Osteocyte (in vitro differentiated cells): ENCODE results near the gene VPS8. TPM values are rescaled to one million over a fixed set of nuclear protein-coding genes. Genes with fewer than 3 reads are reported as not detected.

Experiments used
- DNase-seq: peaks from one replicate; pipeline ENCODE4 v3.0.0; 2021; ENCODE audit warnings: mixed read lengths; ENCODE audit not compliant: unreplicated experiment; ENCODE audit errors: extremely low spot score
- H3K27ac Mint-ChIP-seq: one replicate; pipeline ENCODE4 v1.8.0; 2021; ENCODE audit warnings: mild to moderate bottlenecking, mixed read lengths; ENCODE audit not compliant: unreplicated experiment
- H3K27me3 Mint-ChIP-seq: one replicate; pipeline ENCODE4 v1.8.0; 2021; ENCODE audit warnings: mixed read lengths; ENCODE audit not compliant: unreplicated experiment
- H3K36me3 Mint-ChIP-seq: one replicate; pipeline ENCODE4 v1.8.0; 2021; ENCODE audit warnings: mixed read lengths; ENCODE audit not compliant: unreplicated experiment
- H3K4me1 Mint-ChIP-seq: one replicate; pipeline ENCODE4 v1.8.0; 2021; ENCODE audit warnings: mixed read lengths; ENCODE audit not compliant: unreplicated experiment
- H3K4me3 Mint-ChIP-seq: one replicate; pipeline ENCODE4 v1.8.0; 2021; ENCODE audit warnings: mild to moderate bottlenecking, moderate library complexity, mixed read lengths; ENCODE audit not compliant: unreplicated experiment
- H3K9me3 Mint-ChIP-seq: one replicate; pipeline ENCODE4 v1.8.0; 2021; ENCODE audit warnings: mixed read lengths; ENCODE audit not compliant: unreplicated experiment
- total RNA-seq: library from RNA; stranded (reverse); gene quantifications from 2 replicates; pipeline ENCODE4 v1.2.1, GENCODE V29; 2021
- TF ChIP-seq, protein P1 (sequence below): fragments of 200-600 bp; sonication (generic); IDR thresholded peaks from 2 replicates; pipeline ENCODE4 v1.5.0; 2021; ENCODE audit warnings: antibody characterized with exemption, mild to moderate bottlenecking, moderate library complexity

Gene VPS8
- total RNA-seq, 1 donor from 2014 or later = 53.5 TPM

- Mint-ChIP-seq H3K27ac (no peak overlapping the region), H3K36me3 (peaks cover 27% of the 10 kb centered on the region), H3K4me1 (peaks cover 8% of the 10 kb centered on the region), H3K9me3 (peaks cover 6% of the 10 kb centered on the region), H3K4me3 (no peak overlapping the region), H3K27me3 (no peaks in the 10 kb centered on the region)
- DNase-seq = no peak
- TF ChIP-seq, protein P1, sequence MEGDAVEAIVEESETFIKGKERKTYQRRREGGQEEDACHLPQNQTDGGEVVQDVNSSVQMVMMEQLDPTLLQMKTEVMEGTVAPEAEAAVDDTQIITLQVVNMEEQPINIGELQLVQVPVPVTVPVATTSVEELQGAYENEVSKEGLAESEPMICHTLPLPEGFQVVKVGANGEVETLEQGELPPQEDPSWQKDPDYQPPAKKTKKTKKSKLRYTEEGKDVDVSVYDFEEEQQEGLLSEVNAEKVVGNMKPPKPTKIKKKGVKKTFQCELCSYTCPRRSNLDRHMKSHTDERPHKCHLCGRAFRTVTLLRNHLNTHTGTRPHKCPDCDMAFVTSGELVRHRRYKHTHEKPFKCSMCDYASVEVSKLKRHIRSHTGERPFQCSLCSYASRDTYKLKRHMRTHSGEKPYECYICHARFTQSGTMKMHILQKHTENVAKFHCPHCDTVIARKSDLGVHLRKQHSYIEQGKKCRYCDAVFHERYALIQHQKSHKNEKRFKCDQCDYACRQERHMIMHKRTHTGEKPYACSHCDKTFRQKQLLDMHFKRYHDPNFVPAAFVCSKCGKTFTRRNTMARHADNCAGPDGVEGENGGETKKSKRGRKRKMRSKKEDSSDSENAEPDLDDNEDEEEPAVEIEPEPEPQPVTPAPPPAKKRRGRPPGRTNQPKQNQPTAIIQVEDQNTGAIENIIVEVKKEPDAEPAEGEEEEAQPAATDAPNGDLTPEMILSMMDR = no peak
Observed at GRCh38 chr3:185021256-185021655, 209.3 kb downstream of the VPS8 start.

DNA sequence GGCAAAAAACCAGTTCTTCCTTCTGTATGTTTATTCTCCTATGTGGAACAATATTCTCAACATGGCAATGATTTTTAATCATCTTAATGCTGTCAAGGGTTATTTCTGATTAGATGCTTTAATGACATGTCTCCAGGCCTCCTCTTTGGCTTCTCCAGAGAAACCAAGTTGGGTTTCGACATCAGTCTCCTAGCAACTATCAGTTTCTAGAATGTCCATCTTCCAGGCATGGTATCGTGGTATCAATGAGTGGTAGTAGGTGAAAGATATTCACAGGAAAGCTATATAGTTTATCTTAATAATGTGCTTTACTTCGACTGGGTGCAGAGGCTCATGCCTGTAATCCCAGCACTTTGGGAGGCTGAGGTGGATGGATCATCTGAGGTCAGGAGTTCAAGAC is 212.4 kb downstream of the VPS8 start:
- H3K4me1 Mint-ChIP-seq = peaks cover 8% of the 10 kb centered on the region
- TF ChIP-seq, protein P1 = no peak
- H3K9me3 Mint-ChIP-seq = no peaks in the 10 kb centered on the region
- DNase-seq = no peak
- no peak overlapping the region for H3K4me3 Mint-ChIP-seq
- no peak overlapping the region for H3K27ac Mint-ChIP-seq
- H3K27me3 Mint-ChIP-seq = no peaks in the 10 kb centered on the region
- peaks cover 27% of the 10 kb centered on the region for H3K36me3 Mint-ChIP-seq

DNA sequence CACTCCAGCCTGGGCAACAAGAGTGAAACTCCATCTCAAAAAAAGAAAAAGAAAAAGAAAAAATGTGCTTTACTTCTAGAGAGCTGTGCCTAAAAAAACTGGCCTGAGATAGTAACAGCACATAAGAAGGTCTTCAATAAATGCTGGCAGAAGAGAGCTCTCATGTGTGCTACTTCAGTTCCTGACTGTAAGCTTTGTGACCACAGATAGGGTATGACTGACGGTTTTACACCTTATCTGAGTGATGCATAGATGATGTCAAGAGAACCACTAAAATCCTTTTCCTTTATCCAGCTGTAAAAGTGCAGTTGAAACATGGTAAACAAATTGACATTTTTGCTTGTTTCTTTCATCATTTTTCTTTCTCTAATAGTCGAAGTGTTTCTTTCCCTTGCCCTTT is 213.0 kb downstream of the VPS8 start:
- H3K36me3 Mint-ChIP-seq = peaks cover 27% of the 10 kb centered on the region
- H3K4me3 Mint-ChIP-seq = no peak overlapping the region
- no peaks in the 10 kb centered on the region for H3K27me3 Mint-ChIP-seq
- H3K27ac Mint-ChIP-seq = no peak overlapping the region
- no peaks in the 10 kb centered on the region for H3K9me3 Mint-ChIP-seq
- peaks cover 8% of the 10 kb centered on the region for H3K4me1 Mint-ChIP-seq
- DNase-seq = no peak
- TF ChIP-seq, protein P1 = no peak

- Mint-ChIP-seq H3K36me3 (peaks cover 27% of the 10 kb centered on the region), H3K27me3 (no peaks in the 10 kb centered on the region), H3K9me3 (no peaks in the 10 kb centered on the region), H3K4me1 (no peaks in the 10 kb centered on the region), H3K27ac (no peak overlapping the region), H3K4me3 (no peak overlapping the region)
- no peak for DNase-seq
- TF ChIP-seq, protein P1 = no peak
Observed at GRCh38 chr3:185028121-185028520, 216.2 kb downstream of the VPS8 start.

GRCh38 chr3:185029086-185029485 is 217.1 kb downstream of the VPS8 start:
- Mint-ChIP-seq H3K4me3 (no peak overlapping the region), H3K27ac (no peak overlapping the region), H3K4me1 (no peaks in the 10 kb centered on the region), H3K27me3 (no peaks in the 10 kb centered on the region), H3K9me3 (no peaks in the 10 kb centered on the region), H3K36me3 (peaks cover 27% of the 10 kb centered on the region)
- TF ChIP-seq, protein P1 = no peak
- DNase-seq = no peak
